WTC11 (cell line): ENCODE measurements around the gene MFNG. TPM values are rescaled to one million over a fixed set of nuclear protein-coding genes. Genes with fewer than 3 reads are reported as not detected.

Experiments
- ATAC-seq: fragments of 200-7000 bp; cut with Tn5 transposase; 2 replicates; pipeline ENCODE4 v1.10.0; 2021; ENCODE audit warnings: mild to moderate bottlenecking, moderate library complexity
- CTCF ChIA-PET: fragments of 300-600 bp; sonication (Branson Sonifier 250); formaldehyde crosslinking; loops from one replicate; lab custom pipeline; 2021; ENCODE audit warnings: antibody characterized with exemption; lab: Charles Lee
- POLR2A ChIA-PET: fragments of 350-600 bp; sonication (Branson Sonifier 250); formaldehyde crosslinking; loops from one replicate; lab custom pipeline; 2021; ENCODE audit warnings: antibody characterized with exemption; lab: Charles Lee
- DNase-seq: peaks from one replicate; pipeline ENCODE4 v3.0.0; 2021; ENCODE audit warnings: low spot score
- H3K27ac Mint-ChIP-seq: 2 replicates; pipeline ENCODE4 v1.8.0; 2021; ENCODE audit warnings: mixed read lengths
- H3K27me3 Mint-ChIP-seq: 2 replicates; pipeline ENCODE4 v1.8.0; 2021; ENCODE audit warnings: low read depth, mild to moderate bottlenecking, moderate library complexity, mixed read lengths
- H3K36me3 Mint-ChIP-seq: 2 replicates; pipeline ENCODE4 v1.8.0; 2021; ENCODE audit warnings: mixed read lengths
- H3K4me1 Mint-ChIP-seq: 2 replicates; pipeline ENCODE4 v1.8.0; 2022; ENCODE audit warnings: mixed read lengths
- H3K4me3 Mint-ChIP-seq: 2 replicates; pipeline ENCODE4 v1.8.0; 2021; ENCODE audit warnings: mild to moderate bottlenecking, moderate library complexity, mixed read lengths
- H3K9me3 Mint-ChIP-seq: 2 replicates; pipeline ENCODE4 v1.8.0; 2021; ENCODE audit warnings: mixed read lengths
- ARID4B ChIP-seq: sonication (generic); formaldehyde crosslinking; IDR thresholded peaks from 2 replicates; pipeline ENCODE4 v1.8.0; 2023; ENCODE audit warnings: missing genetic modification reagents, mild to moderate bottlenecking, borderline replicate concordance
- CREB1 ChIP-seq: sonication (generic); formaldehyde crosslinking; IDR thresholded peaks from 2 replicates; pipeline ENCODE4 v1.8.0; 2023; ENCODE audit warnings: mild to moderate bottlenecking, missing genetic modification reagents
- CREM ChIP-seq: sonication (generic); formaldehyde crosslinking; IDR thresholded peaks from 2 replicates; pipeline ENCODE4 v1.8.1; 2022; ENCODE audit warnings: mild to moderate bottlenecking, missing genetic modification reagents, moderate library complexity
- E2F1 ChIP-seq: sonication (generic); formaldehyde crosslinking; IDR thresholded peaks from 2 replicates; pipeline ENCODE4 v1.8.0; 2022; ENCODE audit warnings: mild to moderate bottlenecking, missing genetic modification reagents
- ERG ChIP-seq: fragments of 250-450 bp; sonication (Bioruptor Pico); IDR thresholded peaks from 2 replicates; pipeline ENCODE4 v1.8.0; 2021; ENCODE audit warnings: mild to moderate bottlenecking
- ESRRA ChIP-seq: sonication (generic); formaldehyde crosslinking; IDR thresholded peaks from 2 replicates; pipeline ENCODE4 v1.8.1; 2022; ENCODE audit warnings: mild to moderate bottlenecking, missing genetic modification reagents, borderline replicate concordance
- FOXP1 ChIP-seq: sonication (generic); formaldehyde crosslinking; IDR thresholded peaks from 2 replicates; pipeline ENCODE4 v1.8.0; 2022; ENCODE audit warnings: missing genetic modification reagents, mild to moderate bottlenecking, moderate library complexity, borderline replicate concordance
- GABPB1 ChIP-seq: sonication (generic); formaldehyde crosslinking; IDR thresholded peaks from 2 replicates; pipeline ENCODE4 v1.8.1; 2023; ENCODE audit warnings: mild to moderate bottlenecking, missing genetic modification reagents
- IRF2 ChIP-seq: sonication (generic); formaldehyde crosslinking; IDR thresholded peaks from 2 replicates; pipeline ENCODE4 v1.8.0; 2022; ENCODE audit warnings: low read depth, missing genetic modification reagents, borderline replicate concordance
- KAT7 ChIP-seq: sonication (generic); formaldehyde crosslinking; IDR thresholded peaks from 2 replicates; pipeline ENCODE4 v1.8.1; 2023; ENCODE audit warnings: missing genetic modification reagents, mild to moderate bottlenecking, borderline replicate concordance
- NR3C1 ChIP-seq: sonication (generic); formaldehyde crosslinking; conservative IDR thresholded peaks from 2 replicates; pipeline ENCODE4 v1.8.1; 2023; ENCODE audit warnings: low read depth, mild to moderate bottlenecking, missing genetic modification reagents
- TEAD4 ChIP-seq: sonication (generic); formaldehyde crosslinking; IDR thresholded peaks from 2 replicates; pipeline ENCODE4 v1.8.0; 2022; ENCODE audit warnings: mild to moderate bottlenecking, missing genetic modification reagents
- ZMAT4 ChIP-seq: fragments of 250-450 bp; sonication (Bioruptor Pico); IDR thresholded peaks from 2 replicates; pipeline ENCODE4 v1.9.0; 2021; ENCODE audit warnings: mild to moderate bottlenecking
- ZNF317 ChIP-seq: sonication (generic); formaldehyde crosslinking; IDR thresholded peaks from 2 replicates; pipeline ENCODE4 v1.8.1; 2023; ENCODE audit warnings: low read depth, mild to moderate bottlenecking, moderate library complexity, missing genetic modification reagents, borderline replicate concordance
- ZNF396 ChIP-seq: fragments of 250-450 bp; sonication (Bioruptor Pico); IDR thresholded peaks from 2 replicates; pipeline ENCODE4 v1.8.0; 2021; ENCODE audit warnings: mild to moderate bottlenecking, moderate library complexity, borderline replicate concordance
- ZNF416 ChIP-seq: fragments of 250-450 bp; sonication (Bioruptor Pico); IDR thresholded peaks from 2 replicates; pipeline ENCODE4 v1.9.0; 2021; ENCODE audit warnings: mild to moderate bottlenecking, inconsistent platforms
- ZNF671 ChIP-seq: fragments of 250-450 bp; sonication (Bioruptor Pico); IDR thresholded peaks from 2 replicates; pipeline ENCODE4 v1.8.0; 2021; ENCODE audit warnings: mild to moderate bottlenecking
- ZSCAN18 ChIP-seq: fragments of 250-450 bp; sonication (Bioruptor Pico); IDR thresholded peaks from 2 replicates; pipeline ENCODE4 v2.1.2; 2022; ENCODE audit warnings: mild to moderate bottlenecking, moderate library complexity
- total RNA-seq: library from RNA; stranded (reverse); gene quantifications from 3 replicates; pipeline ENCODE4 v1.2.3, GENCODE V29; 2021
- TF ChIP-seq, protein P1 (sequence below): sonication (generic); formaldehyde crosslinking; IDR thresholded peaks from 2 replicates; pipeline ENCODE4 v1.8.1; 2022; ENCODE audit warnings: low read depth, mild to moderate bottlenecking, moderate library complexity, missing genetic modification reagents, borderline replicate concordance
- TF ChIP-seq, protein P2 (sequence below): sonication (generic); formaldehyde crosslinking; conservative IDR thresholded peaks from 2 replicates; pipeline ENCODE4 v1.8.1; 2022; ENCODE audit warnings: mild to moderate bottlenecking, missing genetic modification reagents
- TF ChIP-seq, protein P3 (sequence below): fragments of 250-450 bp; sonication (Bioruptor Pico); conservative IDR thresholded peaks from 2 replicates; pipeline ENCODE4 v1.9.0; 2021; ENCODE audit warnings: mild to moderate bottlenecking

The MFNG gene
- total RNA-seq, 1 experiment from 2014 or later = 3.2 TPM

DNA sequence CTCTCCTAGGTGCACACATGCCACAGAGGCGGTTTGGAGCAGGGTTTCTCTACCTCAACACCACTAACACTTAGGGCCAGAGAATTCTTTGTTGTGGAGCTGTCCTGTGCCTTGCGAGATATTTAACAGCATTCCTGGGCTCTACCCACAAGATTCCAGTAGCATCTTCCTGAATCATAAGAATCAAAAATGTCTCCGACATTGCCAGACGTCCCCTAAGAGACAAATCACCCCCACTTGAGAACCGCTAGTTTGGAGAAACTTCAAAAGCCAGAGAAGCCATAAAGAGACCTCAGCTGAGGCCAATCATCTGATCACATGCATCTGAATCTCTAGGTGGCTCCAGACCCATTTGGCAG is 16.1 kb downstream of the MFNG start:
- Mint-ChIP-seq H3K4me1 (0 out of 2 replicates have a peak, but pooled peaks cover 3% of the 10 kb centered on the region), H3K36me3 (no peaks in the 10 kb centered on the region), H3K27ac (no peak overlapping the region), H3K4me3 (no peak overlapping the region), H3K9me3 (no peaks in the 10 kb centered on the region), H3K27me3 (no peaks in the 10 kb centered on the region; the same call in 1 of the 2 replicates)
- ATAC-seq (no peak), DNase-seq (no peak)
- ChIA-PET CTCF (interaction anchor here (0.6 to 1.8 kb wide), 2 partner anchors 97 to 138 kb away, joined by 4 read pairs; partner anchors contain the start of gene GGA1), POLR2A (no interaction called here)
- TF ChIP-seq IRF2 (CRISPR knock-in tag) (no peak), CREB1 (CRISPR knock-in tag) (no peak), FOXP1 (CRISPR knock-in tag) (no peak), KAT7 (CRISPR knock-in tag) (no peak), ZMAT4 (no peak), NR3C1 (CRISPR knock-in tag) (no peak), ZNF671 (CRISPR knock-in tag) (no peak), ZNF396 (CRISPR knock-in tag) (no peak), ERG (CRISPR knock-in tag) (no peak), TEAD4 (CRISPR knock-in tag) (no peak), CREM (no peak)
- TF ChIP-seq, protein P1, sequence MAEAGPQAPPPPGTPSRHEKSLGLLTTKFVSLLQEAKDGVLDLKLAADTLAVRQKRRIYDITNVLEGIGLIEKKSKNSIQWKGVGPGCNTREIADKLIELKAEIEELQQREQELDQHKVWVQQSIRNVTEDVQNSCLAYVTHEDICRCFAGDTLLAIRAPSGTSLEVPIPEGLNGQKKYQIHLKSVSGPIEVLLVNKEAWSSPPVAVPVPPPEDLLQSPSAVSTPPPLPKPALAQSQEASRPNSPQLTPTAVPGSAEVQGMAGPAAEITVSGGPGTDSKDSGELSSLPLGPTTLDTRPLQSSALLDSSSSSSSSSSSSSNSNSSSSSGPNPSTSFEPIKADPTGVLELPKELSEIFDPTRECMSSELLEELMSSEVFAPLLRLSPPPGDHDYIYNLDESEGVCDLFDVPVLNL (CRISPR knock-in tag) = no peak
- TF ChIP-seq, protein P2, sequence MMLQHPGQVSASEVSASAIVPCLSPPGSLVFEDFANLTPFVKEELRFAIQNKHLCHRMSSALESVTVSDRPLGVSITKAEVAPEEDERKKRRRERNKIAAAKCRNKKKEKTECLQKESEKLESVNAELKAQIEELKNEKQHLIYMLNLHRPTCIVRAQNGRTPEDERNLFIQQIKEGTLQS = no peak

- ChIA-PET CTCF (interaction anchor here (0.6 to 1.8 kb wide), 2 partner anchors 98 to 139 kb away, joined by 4 read pairs; partner anchors contain the start of gene GGA1), POLR2A (no interaction called here)
- ATAC-seq = no peak
- Mint-ChIP-seq H3K4me1 (0 out of 2 replicates have a peak, but pooled peaks cover 3% of the 10 kb centered on the region), H3K4me3 (no peak overlapping the region), H3K9me3 (no peaks in the 10 kb centered on the region), H3K27me3 (no peaks in the 10 kb centered on the region; the same call in 1 of the 2 replicates), H3K36me3 (no peaks in the 10 kb centered on the region), H3K27ac (no peak overlapping the region)
- DNase-seq = no peak
- TF ChIP-seq ESRRA (no peak), GABPB1 (no peak), ZMAT4 (no peak), ZNF416 (CRISPR knock-in tag) (no peak), FOXP1 (CRISPR knock-in tag) (no peak), ZNF317 (CRISPR knock-in tag) (no peak), ARID4B (no peak), E2F1 (CRISPR knock-in tag) (no peak), ZSCAN18 (CRISPR knock-in tag) (no peak)
- TF ChIP-seq, protein P3, sequence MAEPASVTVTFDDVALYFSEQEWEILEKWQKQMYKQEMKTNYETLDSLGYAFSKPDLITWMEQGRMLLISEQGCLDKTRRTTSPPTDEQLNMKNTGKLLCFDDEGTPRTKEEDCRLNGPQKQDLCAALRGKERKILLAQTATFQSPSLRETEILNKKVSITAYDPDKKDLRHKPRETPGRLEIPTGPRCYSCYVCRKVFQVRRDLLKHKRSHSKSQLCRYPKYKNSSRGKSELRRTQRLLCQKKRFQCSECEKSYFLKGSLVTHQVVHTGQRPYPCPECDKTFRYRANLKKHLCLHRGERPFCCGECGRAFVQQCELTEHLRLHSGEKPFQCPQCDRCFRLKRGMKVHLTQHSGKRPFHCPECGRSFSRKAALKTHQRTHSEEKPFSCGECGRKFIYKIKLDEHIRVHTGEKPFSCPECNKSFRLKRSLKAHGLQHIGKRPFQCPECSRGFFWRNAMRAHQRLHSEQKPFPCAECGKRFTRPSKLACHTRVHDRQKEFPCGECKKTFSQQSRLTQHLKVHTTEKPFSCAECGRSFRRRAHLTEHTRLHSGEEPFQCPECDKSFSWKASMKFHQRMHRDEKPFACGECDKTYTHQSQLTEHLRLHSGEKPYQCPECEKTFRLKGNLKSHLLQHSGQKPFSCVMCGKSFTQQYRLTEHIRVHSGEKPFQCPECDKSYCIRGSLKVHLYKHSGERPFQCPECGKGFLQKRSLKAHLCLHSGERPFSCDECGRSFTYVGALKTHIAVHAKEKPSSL (CRISPR knock-in tag) = no peak
These were observed 16.6 kb downstream of the MFNG start for GRCh38 chr22:37469416-37470086.
